Fibroblast of pulmonary artery (primary cell): ENCODE data around the gene SLC9A7.

Source experiments
- DNase-seq: peaks from one replicate; pipeline ENCODE4 v3.0.0-alpha.2; 2010; ENCODE audit warnings: low read depth
- H3K4me3 ChIP-seq: replicated peaks from 2 replicates; pipeline ENCODE4 v1.5.1; 2011; ENCODE audit warnings: low read depth, mild to moderate bottlenecking, control low read depth, low read length, moderate library complexity
- CTCF ChIP-seq: IDR thresholded peaks from 2 replicates; pipeline ENCODE4 v1.5.1; 2011; ENCODE audit warnings: mild to moderate bottlenecking, control low read depth, low read length, inconsistent platforms; ENCODE audit errors: missing control alignments

Gene SLC9A7

GRCh38 chrX:46754036-46754435, 4.9 kb downstream of the SLC9A7 start:
- DNase-seq = no peak
- H3K4me3 ChIP-seq = no peak overlapping the region
- TF ChIP-seq CTCF = no peak

- H3K4me3 ChIP-seq = no peak overlapping the region
- no peak for TF ChIP-seq CTCF
- no peak for DNase-seq
These were observed 8.0 kb downstream of the SLC9A7 start for GRCh38 chrX:46750889-46751288.

GRCh38 chrX:46744009-46744408, 14.9 kb downstream of the SLC9A7 start:
- H3K4me3 ChIP-seq = no peak overlapping the region
- peak; percentile 6 for DNase-seq
- TF ChIP-seq CTCF = no peak

- TF ChIP-seq CTCF = no peak
- DNase-seq = no peak
- H3K4me3 ChIP-seq = no peak overlapping the region
These were observed 15.9 kb downstream of the SLC9A7 start for GRCh38 chrX:46743046-46743445.

- no peak overlapping the region for H3K4me3 ChIP-seq
- no peak for TF ChIP-seq CTCF
- no peak for DNase-seq
These were observed 19.2 kb downstream of the SLC9A7 start for GRCh38 chrX:46739736-46740135.

- DNase-seq = peak; percentile 82
- TF ChIP-seq CTCF = no peak
- no peak overlapping the region for H3K4me3 ChIP-seq
These were observed 21.5 kb downstream of the SLC9A7 start for GRCh38 chrX:46737462-46737861.

GRCh38 chrX:46737041-46737440, 21.9 kb downstream of the SLC9A7 start:
- no peak for TF ChIP-seq CTCF
- no peak overlapping the region for H3K4me3 ChIP-seq
- DNase-seq = peak; percentile 33
